Skeletal muscle cell (primary cell): ENCODE results near the gene HYDIN.
"Not testable (repeated sequence)": the region's sequence is repeated elsewhere in the genome, so short reads cannot be mapped to it uniquely, and the experiment has no call there.

ENCODE experiments used
- DNase-seq: peaks from one replicate; pipeline ENCODE4 v3.0.0-alpha.2; 2010; ENCODE audit warnings: low read depth
- H3K4me3 ChIP-seq: 2 replicates; pipeline ENCODE4 v1.5.1; 2011; ENCODE audit warnings: low read depth, mild to moderate bottlenecking, control low read depth, low read length, moderate library complexity

The HYDIN gene

DNA sequence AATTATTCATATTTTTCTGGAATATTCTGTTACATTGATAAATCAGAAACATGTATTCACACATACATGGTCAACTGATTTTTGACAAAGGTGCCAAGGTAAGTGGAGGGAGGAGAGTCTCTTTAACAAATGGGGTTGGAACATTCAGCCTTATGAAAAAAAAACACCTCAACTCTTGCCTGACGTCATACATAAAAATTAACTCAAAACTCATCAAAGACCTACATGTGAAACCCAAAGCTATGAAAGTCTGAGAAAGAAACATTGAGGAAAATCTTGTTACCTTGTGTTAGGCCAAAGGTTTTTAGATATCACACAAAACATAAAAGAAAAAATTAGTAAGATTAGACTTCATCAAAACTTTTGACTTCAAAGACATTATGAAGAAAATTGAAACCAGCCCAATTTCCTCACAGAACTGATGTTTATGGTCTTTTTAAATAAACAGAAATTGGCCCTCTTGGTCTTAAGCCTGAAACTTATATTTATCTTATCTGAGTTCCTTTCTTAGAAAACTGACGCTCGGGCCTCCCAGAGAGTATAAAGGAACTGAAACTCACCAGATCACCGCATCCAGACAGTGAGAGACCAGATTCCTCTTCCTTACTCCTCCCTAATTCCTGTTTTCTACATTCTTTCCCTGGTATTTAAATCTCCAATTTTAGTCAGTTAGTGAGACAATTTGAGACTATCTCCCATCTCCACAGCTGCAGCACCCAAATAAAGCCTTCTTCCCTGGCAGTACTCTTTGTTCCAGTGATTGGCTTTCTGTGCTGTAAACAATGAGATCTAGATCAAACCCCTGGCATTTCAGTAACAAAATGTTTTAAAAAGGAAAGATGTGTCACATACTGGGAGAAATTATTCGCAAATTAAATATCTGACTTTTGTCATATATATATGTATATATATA is 4.0 kb downstream of the HYDIN start:
- DNase-seq = no peak
- H3K4me3 ChIP-seq = no peak overlapping the region

DNA sequence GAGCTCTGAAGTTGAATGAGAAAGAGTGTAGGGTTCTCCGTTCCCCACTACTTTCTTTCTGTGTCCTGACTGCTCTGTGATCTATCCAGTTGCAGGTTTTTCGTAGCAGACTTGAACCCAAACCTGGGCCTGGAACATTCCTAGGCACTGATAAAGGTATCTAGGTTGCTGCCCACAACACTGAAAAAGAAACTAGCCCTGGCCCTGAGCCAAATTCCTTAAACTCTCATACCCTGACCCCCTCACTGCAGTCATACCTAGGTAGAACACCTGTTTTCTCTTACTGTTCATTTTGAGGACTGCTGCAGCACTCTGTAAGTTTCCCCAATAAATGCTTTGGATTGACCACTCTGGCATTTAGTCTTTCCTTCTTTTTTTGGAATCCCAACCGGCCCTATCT is 5.4 kb downstream of the HYDIN start:
- DNase-seq = no peak
- no peak overlapping the region for H3K4me3 ChIP-seq

DNA sequence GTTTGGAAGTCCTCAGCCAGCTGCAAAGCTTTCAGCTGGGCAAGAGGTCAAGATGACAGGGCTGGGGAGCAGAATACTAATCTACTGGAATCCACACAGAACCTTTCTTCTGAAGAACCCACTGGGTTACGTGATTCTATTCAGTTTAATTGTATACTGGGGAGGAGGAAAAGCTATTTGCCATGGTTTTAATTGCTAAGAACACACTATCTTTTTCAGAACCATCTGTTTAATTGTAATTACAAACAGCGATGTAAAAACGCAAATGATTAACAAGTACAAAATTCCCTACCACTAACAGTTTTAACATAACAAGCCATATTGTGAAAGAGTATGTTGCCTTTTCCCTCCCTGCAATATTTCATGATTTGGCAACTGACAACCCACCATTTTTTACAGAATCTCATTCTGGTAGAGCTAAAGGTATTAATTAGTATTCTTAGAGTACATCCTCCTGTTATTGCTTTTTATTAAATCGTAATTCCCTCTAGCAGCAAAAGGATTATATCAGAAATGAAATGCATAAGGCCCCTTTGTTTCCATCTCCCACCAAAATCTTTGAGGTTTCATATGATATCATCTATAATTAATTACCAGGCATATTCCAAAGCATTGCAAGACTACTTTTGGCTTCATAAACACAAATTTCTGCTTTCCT is 12.1 kb downstream of the HYDIN start:
- H3K4me3 ChIP-seq = no peak overlapping the region
- no peak for DNase-seq

DNA sequence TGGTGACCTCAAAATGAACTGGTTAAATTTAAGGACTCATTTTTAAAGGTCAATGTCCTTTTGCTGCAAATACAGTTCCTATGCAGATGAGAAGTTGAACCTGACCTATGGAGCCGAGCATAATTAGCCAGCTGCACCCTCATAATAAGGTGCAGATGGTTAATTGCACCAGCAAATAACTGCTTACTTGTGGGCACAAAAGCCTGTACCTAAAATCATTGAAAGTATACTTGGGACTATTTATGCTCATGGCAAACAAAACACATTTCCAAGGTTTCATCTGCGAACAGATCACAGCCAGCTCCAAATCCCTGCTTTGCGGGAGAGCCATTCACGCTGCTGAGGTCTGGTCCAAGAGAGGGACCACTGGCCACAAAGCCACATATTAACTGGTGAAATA is 13.0 kb downstream of the HYDIN start:
- H3K4me3 ChIP-seq = no peak overlapping the region
- DNase-seq = no peak

DNA sequence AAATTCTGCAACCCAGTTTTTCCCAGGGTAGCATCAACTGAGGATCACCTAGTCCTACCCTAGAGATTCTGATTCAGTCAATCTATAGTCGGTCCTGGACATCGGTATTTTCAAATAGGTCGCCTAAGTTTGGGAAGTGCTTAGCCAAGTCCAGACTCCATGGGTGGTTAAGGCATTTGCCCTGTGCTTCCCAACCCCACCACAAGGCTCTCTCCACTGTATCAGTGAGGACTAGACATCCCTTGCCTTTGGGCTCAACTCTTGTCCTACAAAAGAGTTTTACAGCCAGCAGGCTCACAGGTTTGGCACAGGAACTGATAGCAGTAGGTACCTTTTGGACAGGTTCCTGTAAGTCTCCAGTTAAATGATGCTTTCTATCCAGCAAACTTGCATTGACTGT is 13.8 kb downstream of the HYDIN start:
- DNase-seq = no peak
- H3K4me3 ChIP-seq = no peak overlapping the region

GRCh38 chr16:71214746-71215381 is 15.7 kb downstream of the HYDIN start:
- H3K4me3 ChIP-seq = no peak overlapping the region
- DNase-seq = no peak

- DNase-seq = no peak
- H3K4me3 ChIP-seq = no peak overlapping the region
Measured at GRCh38 chr16:71205482-71206131, 24.9 kb downstream of the HYDIN start.

DNA sequence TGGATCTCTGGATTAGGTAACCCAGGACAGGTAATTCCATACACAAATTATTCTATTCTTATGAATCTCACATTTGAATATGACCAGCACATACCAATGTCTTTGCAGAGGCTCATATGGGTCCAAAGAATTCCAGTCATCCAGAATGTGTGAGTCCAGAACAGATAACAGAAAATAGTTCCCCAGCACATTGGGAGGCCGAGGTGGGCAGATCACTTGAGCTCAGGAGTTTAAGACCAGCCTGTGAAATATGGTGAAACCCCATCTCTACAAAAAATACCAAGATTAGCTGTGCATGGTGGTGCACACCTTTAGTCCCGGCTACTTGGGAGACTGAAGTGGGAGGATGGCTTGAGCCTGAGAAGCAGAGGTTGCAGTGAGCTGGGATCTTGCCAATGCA is 26.9 kb downstream of the HYDIN start:
- DNase-seq = no peak
- no peak overlapping the region for H3K4me3 ChIP-seq

GRCh38 chr16:71201556-71201955 is 29.0 kb downstream of the HYDIN start:
- no peak overlapping the region for H3K4me3 ChIP-seq
- no peak for DNase-seq

DNA sequence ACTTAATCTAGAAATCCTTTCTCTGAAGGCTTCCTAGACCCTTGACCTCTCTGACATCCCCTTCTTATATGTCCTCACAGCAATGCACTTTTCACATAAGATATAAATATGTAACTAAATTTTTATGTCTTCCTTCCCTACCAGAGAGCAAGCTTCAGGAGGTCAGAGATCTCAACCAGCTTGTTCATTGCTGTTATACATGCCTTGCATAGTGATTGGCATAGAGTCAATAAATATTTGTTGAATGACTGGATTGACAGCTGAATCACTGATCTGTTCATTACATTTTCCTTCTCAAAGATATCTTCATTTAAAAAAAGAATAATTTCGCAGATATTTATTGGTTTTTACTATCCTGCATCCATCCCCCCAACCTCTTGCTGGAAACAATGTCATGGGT is 29.5 kb downstream of the HYDIN start:
- no peak for DNase-seq
- no peak overlapping the region for H3K4me3 ChIP-seq

- H3K4me3 ChIP-seq = no peak overlapping the region
- no peak for DNase-seq
Measured at GRCh38 chr16:71198408-71198807, 32.1 kb downstream of the HYDIN start.

DNA sequence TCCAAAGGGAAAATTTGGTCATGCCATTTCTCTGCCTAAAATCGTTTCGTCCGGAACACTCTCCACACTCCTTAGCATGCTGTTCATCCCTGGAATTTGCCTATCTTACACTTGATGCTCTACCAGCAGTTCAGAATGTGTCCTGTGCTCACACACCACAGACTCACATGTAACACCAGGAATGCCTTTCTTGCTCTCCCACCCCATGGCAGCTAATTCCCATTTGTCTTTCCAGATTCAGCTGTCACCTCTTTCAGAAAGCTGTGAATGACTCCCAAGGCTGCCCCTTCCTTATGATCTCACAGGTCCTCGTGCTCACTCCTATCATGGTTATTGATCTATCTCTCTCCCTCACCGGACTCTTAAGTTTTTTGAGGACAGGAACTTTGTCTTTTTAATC is 38.1 kb downstream of the HYDIN start:
- DNase-seq = no peak
- H3K4me3 ChIP-seq = no peak overlapping the region

DNA sequence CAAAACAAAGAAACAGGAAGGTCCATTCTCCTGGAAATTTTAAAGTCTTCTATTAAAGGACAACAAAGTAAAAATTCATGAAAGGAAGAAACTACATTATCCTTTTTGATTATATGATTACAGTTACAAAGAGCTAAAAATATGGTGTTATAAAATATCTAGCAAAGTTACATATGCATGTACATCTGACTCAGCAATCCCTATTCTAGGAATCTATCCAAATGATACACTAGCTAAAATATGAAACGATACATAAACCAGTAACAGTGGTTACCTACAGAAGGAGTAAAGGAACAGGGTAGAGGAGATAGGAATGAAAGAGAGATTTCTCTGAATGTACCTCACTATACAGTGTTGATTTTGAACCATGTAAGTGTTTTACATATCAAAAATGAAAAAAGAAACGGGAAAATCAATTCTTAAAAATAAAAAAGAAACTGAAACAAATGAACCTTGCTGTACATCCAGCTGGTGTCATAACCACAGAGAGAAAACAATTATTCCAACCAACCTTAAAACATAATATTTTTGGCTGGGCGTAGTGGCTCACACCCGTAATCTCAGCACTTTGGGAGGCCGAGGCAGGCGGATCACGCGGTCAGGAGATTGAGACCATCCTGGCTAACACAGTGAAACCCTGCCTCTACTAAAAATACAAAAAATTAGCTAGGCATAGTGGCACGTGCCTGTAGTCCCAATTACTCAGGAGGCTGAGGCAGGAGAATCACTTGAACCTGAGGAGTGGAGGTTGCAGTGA is 41.4 kb downstream of the HYDIN start:
- H3K4me3 ChIP-seq = no peak overlapping the region
- no peak for DNase-seq

DNA sequence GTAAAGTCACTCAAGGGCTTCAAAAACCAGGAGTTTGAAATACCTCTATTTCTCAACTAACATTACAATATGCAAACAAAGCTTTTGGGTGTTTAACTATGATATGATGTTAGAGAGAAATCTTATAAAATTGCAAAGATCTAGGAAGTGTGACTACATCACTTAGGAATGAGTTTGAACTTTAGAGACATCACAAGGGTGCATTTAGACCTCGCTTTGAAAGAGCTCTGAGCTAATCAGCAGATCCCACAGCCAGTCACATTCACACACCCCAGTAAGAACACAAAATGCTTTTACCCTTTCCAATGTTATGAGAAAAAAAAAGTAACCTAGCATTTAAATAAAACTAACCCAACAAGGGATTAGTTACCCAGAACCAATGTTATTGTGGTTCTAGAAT is 45.2 kb downstream of the HYDIN start:
- H3K4me3 ChIP-seq = no peak overlapping the region
- no peak for DNase-seq

- DNase-seq = no peak
Measured at GRCh38 chr16:71179569-71179968, 51.0 kb downstream of the HYDIN start.

DNA sequence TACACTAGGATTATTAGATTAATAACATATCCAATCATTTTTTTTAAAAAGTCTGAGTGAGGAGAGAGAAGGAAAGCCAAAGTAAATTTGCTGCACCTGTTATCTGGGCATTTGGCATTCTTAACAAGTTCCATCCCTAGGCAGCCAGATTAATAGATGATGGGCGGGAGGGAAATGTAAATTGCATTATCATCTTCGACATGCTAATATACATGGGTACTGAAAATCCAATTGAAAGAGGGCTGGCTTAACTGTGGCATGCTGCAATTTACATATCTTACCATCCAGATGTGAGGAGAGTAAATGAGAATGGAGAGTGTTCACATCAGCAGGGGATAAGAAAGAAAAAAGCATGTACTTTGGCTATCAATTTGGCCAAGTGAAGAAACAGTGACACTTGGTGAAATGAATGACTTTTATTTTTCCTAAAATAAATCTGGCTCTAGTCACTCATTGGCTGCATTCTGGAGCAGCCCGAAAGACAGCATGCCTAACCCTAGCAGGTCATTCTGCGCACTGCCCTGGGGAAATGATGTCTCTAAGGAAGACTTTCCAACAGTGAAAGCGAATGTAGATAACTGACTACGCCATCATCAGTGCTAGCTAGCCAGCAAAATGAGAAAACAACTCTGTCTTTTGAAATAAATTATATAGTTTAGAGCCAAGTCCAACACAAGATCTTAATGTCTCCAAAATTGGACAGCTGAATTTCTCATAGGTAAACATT is 57.9 kb downstream of the HYDIN start:
- no peak overlapping the region for H3K4me3 ChIP-seq
- no peak for DNase-seq

More at GRCh38 chr16:71179569-71179968, 51.0 kb downstream of the HYDIN start:
- no peak overlapping the region for H3K4me3 ChIP-seq

DNA sequence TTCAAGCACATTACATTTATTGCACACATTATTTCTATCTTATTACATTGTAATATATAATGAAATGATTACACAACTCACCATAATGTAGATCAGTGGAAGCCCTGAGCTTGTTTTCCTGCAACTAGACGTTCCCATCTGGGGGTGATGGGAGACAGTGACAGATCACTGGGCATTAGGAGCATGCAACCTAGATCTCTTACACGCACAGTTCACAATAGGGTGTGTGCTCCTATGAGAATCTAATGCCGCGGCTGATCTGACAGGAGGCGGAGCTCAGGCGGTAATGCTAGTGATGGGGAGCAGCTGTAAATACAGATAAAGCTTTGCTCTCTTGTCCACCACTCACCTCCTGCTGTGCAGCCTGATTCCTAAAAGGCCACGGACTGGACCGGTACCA is 69.5 kb downstream of the HYDIN start:
- H3K4me3 ChIP-seq, DNase-seq: not testable (repeated sequence)

DNA sequence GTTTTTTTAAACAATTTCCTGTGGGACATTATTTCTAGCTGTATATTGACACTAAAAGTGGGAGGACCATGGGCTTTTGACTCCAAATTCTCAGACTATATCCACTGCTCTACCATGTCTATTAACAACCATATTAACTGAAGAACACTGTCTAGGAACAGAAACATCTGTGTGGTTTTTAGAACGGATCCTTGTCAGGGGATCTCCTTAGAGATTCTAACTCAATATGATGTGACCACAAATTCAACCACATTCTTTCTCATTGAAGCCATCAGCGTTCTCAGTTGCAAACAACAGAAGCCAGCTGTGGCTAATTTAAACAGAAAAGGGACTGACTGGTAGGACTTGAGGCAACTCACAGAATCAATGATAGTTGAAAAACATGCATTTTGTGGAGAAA is 73.2 kb downstream of the HYDIN start:
- not testable (repeated sequence) for DNase-seq, H3K4me3 ChIP-seq

DNA sequence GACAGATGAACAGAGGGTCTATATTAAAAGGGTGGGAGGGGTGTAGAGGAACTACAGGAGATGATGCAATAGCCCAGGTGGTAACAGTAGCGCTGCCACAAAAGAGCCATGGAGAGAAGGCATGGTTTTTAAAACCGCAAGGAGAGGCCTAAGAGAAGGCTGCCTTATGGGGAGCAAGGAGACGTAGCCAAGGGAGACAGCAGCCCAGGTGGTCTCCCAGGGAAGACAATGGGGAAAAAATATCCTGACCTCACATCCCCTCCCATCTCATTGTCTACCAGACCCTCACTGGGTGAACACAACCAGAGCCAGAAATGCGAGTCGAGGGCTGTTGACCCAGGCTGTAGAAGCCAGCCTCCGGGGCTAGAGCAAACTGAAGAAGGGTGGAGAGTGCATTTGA is 77.2 kb downstream of the HYDIN start:
- H3K4me3 ChIP-seq, DNase-seq: not testable (repeated sequence)
